Right atrium auricular region (tissue), 2 donors: Measurements from ENCODE around the gene KLRC3. TPM values are rescaled to one million over a fixed set of nuclear protein-coding genes. Genes with fewer than 3 reads are reported as not detected.
"Not testable (repeated sequence)": the region's sequence is repeated elsewhere in the genome, so short reads cannot be mapped to it uniquely, and the experiment has no call there.

Experiments
- DNase-seq: peaks from one replicate; pipeline ENCODE4 v3.0.0-alpha.2; 2019; ENCODE audit warnings: low spot score
- H3K27ac ChIP-seq, 2 donors: fragments of 200-600 bp; sonication (generic); 1 replicate in 1 of 2; 2 replicates in 1 of 2; pipeline ENCODE4 v1.5.1; 2016 to 2019
- H3K27me3 ChIP-seq, 2 donors: fragments of 200-600 bp; sonication (generic); one replicate each; pipeline versions ENCODE4 v1.5.1 to v1.6.0; 2017 to 2019
- H3K36me3 ChIP-seq: fragments of 200-600 bp; sonication (generic); one replicate; pipeline ENCODE4 v1.5.1; 2016
- H3K4me1 ChIP-seq, 2 donors: fragments of 200-600 bp; sonication (generic); one replicate each; pipeline versions ENCODE4 v1.5.1 to v1.6.0; 2017 to 2019
- H3K4me3 ChIP-seq, 2 donors: fragments of 200-600 bp; sonication (generic); 1 replicate in 1 of 2; 2 replicates in 1 of 2; pipeline ENCODE4 v1.5.1; 2017 to 2019; ENCODE audit warnings: mild to moderate bottlenecking in 1 of 2, moderate library complexity in 1 of 2
- H3K9me3 ChIP-seq, 2 donors: fragments of 200-600 bp; sonication (generic); one replicate each; pipeline ENCODE4 v1.5.1; 2019
- total RNA-seq, 2 donors: library from RNA; depleted of rRNA; stranded (reverse); fragments of >200 nt; gene quantifications; one replicate each; pipeline ENCODE4 v1.1.0, GENCODE V29; 2016
- TF ChIP-seq, protein P1 (sequence below), 2 donors: fragments of 200-600 bp; sonication (generic); IDR thresholded peaks; one replicate each; pipeline ENCODE4 v1.5.1; 2019; ENCODE audit warnings: antibody characterized with exemption in 2 of 2

Gene KLRC3
- total RNA-seq, 2 donors from 2014 or later = not detected

DNA sequence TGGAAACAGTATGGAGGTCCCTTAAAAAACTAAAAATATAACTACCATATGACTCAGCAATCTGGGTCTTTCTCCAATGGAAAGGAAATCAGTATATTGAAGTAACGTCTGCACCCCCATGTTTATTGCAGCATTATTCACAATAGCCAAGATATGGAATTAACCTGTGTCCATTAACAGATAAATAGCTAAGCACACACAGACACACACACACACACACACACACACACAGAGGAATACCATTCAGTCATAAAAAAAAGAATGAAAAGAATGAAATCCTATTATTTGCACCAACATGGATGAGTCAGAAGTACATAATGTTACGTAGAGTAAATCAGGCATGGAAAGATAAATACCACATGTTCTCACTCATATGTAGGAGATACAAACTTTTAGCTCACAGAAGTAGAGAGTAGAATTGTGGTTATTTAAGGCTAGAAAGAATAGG lies 35.2 kb downstream of the KLRC3 start:
- no peaks in the 10 kb centered on the region for H3K27me3 ChIP-seq
- no peaks in the 10 kb centered on the region for H3K4me1 ChIP-seq
- no peak overlapping the region for H3K27ac ChIP-seq
- peaks cover 0 to 16% of the 10 kb centered on the region in 2 donors for H3K9me3 ChIP-seq
- TF ChIP-seq, protein P1, sequence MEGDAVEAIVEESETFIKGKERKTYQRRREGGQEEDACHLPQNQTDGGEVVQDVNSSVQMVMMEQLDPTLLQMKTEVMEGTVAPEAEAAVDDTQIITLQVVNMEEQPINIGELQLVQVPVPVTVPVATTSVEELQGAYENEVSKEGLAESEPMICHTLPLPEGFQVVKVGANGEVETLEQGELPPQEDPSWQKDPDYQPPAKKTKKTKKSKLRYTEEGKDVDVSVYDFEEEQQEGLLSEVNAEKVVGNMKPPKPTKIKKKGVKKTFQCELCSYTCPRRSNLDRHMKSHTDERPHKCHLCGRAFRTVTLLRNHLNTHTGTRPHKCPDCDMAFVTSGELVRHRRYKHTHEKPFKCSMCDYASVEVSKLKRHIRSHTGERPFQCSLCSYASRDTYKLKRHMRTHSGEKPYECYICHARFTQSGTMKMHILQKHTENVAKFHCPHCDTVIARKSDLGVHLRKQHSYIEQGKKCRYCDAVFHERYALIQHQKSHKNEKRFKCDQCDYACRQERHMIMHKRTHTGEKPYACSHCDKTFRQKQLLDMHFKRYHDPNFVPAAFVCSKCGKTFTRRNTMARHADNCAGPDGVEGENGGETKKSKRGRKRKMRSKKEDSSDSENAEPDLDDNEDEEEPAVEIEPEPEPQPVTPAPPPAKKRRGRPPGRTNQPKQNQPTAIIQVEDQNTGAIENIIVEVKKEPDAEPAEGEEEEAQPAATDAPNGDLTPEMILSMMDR (IDR thresholded peaks at IDR 0.05) = no peak
- H3K36me3 ChIP-seq = no peaks in the 10 kb centered on the region
- H3K4me3 ChIP-seq = no peak overlapping the region
- no peak for DNase-seq

DNA sequence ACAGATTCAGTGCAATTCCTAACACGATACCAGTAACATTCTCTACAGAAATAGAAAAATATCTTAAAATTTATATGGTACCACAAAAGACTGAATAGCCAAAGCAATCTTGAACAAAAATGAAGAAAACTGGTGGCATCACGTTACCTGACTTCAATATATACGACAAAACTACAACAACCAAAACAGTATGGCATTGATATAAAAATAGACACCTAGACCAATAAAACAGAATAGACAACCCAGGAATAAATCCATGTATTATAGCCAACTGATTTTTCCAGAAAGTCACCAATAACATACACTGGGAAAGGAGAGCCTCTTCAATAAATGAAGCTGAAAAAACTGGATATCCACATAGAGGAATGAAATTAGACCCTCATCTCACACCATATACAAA lies 36.2 kb downstream of the KLRC3 start:
- Histone ChIP-seq H3K4me3 (no peak overlapping the region), H3K9me3 (peaks cover 0 to 16% of the 10 kb centered on the region in 2 donors), H3K27me3 (no peaks in the 10 kb centered on the region), H3K36me3 (no peaks in the 10 kb centered on the region), H3K27ac (no peak overlapping the region), H3K4me1 (no peaks in the 10 kb centered on the region)
- DNase-seq = no peak
- TF ChIP-seq, protein P1 (IDR thresholded peaks at IDR 0.05) = no peak

DNA sequence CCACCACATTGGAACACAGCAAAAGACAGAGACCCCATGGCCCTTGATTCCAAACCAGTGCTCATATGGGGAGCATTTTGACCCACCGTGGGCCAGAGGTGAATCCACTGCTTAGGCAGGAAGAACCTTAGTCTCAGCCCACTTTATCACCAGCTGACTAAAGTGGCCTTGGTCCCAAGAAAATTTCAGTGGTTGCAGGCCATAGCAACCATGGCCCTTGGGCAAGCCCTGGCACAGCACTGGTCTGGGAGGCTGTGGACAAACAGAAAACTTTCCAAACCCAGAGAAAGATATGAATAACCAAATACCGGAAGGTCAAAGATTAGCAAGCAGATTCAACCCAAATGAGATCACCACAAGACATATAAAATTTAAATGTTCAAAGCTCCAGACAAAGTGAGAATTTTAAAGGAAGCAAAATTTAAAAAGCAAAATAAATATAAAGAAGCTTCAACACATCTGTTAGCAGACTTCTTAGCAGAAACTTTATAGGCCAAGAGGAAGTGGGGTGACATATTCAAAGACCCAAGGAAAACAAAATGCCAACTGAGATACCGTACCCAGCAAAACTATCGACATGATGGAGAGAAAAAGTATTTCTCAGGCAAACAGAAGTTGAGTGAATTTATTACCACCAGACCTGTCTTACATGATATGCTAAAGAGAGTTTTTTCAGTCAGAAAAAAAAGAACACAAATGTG lies 38.3 kb downstream of the KLRC3 start:
- H3K4me1 ChIP-seq = no peaks in the 10 kb centered on the region
- no peak overlapping the region for H3K4me3 ChIP-seq
- TF ChIP-seq, protein P1 (IDR thresholded peaks at IDR 0.05) = no peak
- H3K9me3 ChIP-seq = peaks cover 0 to 16% of the 10 kb centered on the region in 2 donors
- H3K36me3 ChIP-seq = no peaks in the 10 kb centered on the region
- DNase-seq = no peak
- no peaks in the 10 kb centered on the region for H3K27me3 ChIP-seq
- no peak overlapping the region for H3K27ac ChIP-seq

DNA sequence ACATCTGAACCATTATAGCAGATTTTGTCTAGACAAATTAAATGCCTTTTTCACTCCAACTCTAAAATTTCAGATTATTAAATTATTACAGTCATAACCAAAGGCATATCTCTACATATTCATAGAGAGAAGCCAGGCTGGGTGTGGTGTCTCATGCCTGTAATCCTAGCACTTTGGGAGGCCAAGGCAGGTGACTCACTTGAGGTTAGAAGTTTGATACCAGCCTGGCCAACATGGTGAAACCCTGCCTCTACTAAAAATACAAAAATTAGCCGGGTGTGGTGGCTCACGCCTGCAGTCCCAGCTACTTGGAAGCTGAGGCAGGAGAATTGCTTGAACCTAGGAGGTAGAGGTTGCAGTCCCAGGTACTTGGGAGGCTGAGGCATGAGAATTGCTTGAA lies 41.7 kb downstream of the KLRC3 start:
- DNase-seq, H3K36me3 ChIP-seq, H3K9me3 ChIP-seq, H3K27me3 ChIP-seq, H3K27ac ChIP-seq, H3K4me1 ChIP-seq, H3K4me3 ChIP-seq: not testable (repeated sequence)

DNA sequence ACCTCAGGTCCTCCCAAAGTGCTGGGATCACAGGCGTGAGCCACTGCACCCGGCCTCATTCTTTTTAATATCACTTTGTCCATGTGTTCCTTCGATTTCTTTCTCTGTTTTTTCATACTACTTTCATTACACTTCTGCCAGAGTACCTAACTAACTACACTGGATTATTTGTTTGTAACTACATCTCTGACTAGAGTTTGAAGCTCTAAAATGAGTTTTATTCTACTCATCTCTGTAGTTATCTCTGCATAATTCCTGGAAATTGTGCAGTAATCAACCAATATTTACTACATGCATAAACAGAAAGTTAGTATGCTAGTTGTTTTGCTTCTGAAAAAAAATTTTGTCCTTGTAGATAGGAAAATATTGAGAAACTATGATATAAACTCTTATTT lies 45.8 kb downstream of the KLRC3 start:
- no peaks in the 10 kb centered on the region for H3K9me3 ChIP-seq
- no peak overlapping the region for H3K4me3 ChIP-seq
- no peak overlapping the region for H3K27ac ChIP-seq
- TF ChIP-seq, protein P1 (IDR thresholded peaks at IDR 0.05) = no peak
- no peak for DNase-seq
- H3K27me3 ChIP-seq = no peaks in the 10 kb centered on the region
- H3K4me1 ChIP-seq = no peaks in the 10 kb centered on the region
- H3K36me3 ChIP-seq = no peaks in the 10 kb centered on the region

DNA sequence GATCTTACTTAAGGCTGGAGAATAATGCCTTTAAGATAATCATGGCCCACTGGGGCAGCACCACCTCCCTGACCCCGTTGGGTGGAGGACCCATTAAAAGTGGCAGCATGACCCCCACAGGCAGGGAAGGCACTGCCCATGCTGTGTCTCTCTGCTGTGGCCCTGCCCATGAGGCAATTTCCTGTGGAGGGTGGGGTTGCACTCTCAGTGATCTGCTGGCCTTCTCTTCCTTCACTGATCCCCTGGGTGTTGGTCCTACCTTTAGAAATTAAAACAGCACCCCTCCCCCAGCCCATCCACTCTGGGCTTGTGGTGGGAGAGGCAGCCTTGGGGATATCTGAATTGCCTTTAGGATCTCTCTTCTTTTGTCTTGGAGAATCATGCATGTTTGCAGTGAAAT lies 47.8 kb downstream of the KLRC3 start:
- H3K36me3 ChIP-seq = no peaks in the 10 kb centered on the region
- H3K4me3 ChIP-seq = no peak overlapping the region
- no peaks in the 10 kb centered on the region for H3K4me1 ChIP-seq
- no peaks in the 10 kb centered on the region for H3K9me3 ChIP-seq
- H3K27ac ChIP-seq = no peak overlapping the region
- H3K27me3 ChIP-seq = no peaks in the 10 kb centered on the region
- DNase-seq = no peak
- TF ChIP-seq, protein P1 (IDR thresholded peaks at IDR 0.05) = no peak

DNA sequence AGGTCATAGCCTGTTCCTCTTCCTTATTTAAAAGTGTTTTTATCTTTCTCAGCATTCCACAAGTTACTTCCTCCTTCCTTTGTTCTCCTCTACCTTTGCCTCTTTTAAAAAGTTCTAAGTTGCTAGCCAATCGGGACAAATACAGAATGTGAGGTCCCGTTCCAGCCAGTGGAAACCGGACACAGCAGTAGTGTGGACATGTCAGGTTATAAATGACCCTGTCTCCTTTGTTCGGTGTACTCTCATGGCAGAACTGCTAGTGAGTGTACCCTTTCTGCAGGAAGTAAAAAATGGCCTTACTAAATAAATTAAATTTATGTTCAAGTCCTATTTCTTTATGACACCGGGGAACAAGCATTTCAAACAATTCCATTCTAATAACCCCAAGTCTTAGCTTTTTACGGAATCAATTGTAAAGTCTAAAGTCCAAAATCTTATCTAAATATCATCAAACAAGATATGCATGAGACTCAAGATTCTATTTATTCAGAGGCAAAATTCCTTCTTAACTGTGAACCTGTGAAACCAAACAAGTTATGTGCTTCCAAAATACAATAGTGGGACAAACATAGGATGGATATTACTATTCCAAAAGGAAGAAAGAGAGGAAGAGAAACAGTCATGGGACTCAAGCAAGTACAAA lies 48.4 kb downstream of the KLRC3 start:
- not testable (repeated sequence) for H3K36me3 ChIP-seq, H3K4me1 ChIP-seq, H3K27me3 ChIP-seq, H3K9me3 ChIP-seq, DNase-seq, H3K4me3 ChIP-seq, H3K27ac ChIP-seq
